ENCODE results near the gene NAA10.
A peak's percentile ranks its signal among the peaks of the same experiment; 100 is the strongest.

NAA10 gene

DNA sequence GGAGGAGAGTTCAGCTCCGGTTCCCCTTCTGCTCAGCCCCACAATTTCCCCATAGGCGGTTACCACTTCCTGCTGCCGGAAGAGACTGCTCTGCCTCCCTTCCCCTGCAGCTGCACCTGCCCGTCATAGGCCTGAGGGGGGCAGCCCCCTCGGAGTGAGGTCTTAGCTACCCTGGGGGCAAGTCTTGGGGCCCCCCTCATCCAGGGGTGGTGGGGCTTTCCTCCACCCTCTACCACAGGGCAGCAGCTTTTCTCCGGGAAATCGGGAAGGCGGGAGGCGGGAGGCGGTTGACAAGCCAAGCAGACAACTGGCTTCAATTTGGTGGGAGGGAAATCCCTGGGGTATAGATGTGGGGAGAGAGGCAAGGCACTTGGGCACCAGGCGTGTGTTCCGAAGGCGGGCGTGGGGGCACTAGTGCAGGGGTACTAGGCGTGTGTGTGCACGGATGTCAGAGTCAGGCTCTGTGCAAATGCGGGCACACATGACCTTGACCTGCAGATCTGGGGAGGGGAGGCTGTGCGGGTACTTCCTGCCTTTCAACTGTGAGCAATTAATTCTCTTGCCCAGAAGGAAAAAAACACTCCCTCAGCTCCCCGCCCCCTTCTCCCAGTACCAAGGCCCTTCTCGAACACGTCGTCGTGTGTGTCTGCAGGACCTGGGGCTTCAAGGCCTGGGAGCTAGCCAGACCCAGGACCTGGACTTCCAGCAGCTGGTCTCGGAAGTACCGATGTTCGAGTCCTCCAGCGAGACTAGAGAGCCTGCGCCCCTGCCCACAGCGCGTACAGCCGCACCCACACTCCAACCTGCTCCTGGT lies 7.8 kb downstream of the NAA10 start:
- Histone ChIP-seq H3K9me3 (ENCODE audit: insufficient read depth, low read depth, low read length) (no peaks in the 10 kb centered on the region), H3K4me3 (ENCODE audit: low read length, poor library complexity, severe bottlenecking) (peak overlapping the region; percentile 98), H3K36me3 (ENCODE audit: insufficient read depth, low read length) (no peaks in the 10 kb centered on the region), H3K4me2 (ENCODE audit: low read depth, low read length, poor library complexity, severe bottlenecking) (peak overlapping the region; percentile 84), H3K9me2 (replicated peaks; ENCODE audit: low read depth, low read length) (no peaks in the 10 kb centered on the region), H2AFZ (ENCODE audit: low read length) (no peak overlapping the region), H4K20me1 (ENCODE audit: insufficient read depth, low read length, poor library complexity, severe bottlenecking) (peaks cover 9% of the 10 kb centered on the region), H3K9ac (ENCODE audit: low read depth, low read length, poor library complexity, severe bottlenecking) (peak overlapping the region; percentile 100), H3K27me3 (ENCODE audit: insufficient read depth, low read length, poor library complexity, severe bottlenecking) (no peaks in the 10 kb centered on the region), H3F3A (ENCODE audit: low read depth) (peaks cover 7% of the 10 kb centered on the region; the same call in 1 of the 2 replicates), H3K79me2 (ENCODE audit: insufficient read depth, low read length) (peaks cover 59% of the 10 kb centered on the region), H3K4me1 (ENCODE audit: insufficient read depth, low read length, poor library complexity, severe bottlenecking) (peaks cover 11% of the 10 kb centered on the region)
- no peak for TF ChIP-seq EZH2phosphoT487 (IDR thresholded peaks at IDR 0.05; ENCODE audit: borderline replicate concordance)
- TF ChIP-seq, protein P1, sequence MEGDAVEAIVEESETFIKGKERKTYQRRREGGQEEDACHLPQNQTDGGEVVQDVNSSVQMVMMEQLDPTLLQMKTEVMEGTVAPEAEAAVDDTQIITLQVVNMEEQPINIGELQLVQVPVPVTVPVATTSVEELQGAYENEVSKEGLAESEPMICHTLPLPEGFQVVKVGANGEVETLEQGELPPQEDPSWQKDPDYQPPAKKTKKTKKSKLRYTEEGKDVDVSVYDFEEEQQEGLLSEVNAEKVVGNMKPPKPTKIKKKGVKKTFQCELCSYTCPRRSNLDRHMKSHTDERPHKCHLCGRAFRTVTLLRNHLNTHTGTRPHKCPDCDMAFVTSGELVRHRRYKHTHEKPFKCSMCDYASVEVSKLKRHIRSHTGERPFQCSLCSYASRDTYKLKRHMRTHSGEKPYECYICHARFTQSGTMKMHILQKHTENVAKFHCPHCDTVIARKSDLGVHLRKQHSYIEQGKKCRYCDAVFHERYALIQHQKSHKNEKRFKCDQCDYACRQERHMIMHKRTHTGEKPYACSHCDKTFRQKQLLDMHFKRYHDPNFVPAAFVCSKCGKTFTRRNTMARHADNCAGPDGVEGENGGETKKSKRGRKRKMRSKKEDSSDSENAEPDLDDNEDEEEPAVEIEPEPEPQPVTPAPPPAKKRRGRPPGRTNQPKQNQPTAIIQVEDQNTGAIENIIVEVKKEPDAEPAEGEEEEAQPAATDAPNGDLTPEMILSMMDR (conservative IDR thresholded peaks at IDR 0.05; ENCODE audit: low read length): no peak

DNA sequence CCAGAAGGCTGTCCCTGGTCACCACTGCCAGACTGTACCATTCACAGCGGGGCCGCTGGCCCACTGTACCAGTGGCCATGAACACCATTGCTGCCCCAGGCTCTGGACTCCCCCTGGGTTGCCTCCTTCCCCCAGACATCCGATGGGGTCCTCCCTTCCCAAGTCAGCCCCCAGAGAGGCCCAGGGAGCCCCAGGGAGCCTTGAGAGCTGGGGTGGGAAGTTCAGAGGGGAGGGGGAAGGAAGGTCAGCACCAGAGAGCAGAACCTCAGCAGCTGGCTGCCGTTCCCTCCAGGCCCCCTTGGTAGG lies 8.3 kb downstream of the NAA10 start:
- Histone ChIP-seq H3K9me2 (replicated peaks; ENCODE audit: low read depth, low read length) (no peaks in the 10 kb centered on the region), H3K27me3 (ENCODE audit: insufficient read depth, low read length, poor library complexity, severe bottlenecking) (no peaks in the 10 kb centered on the region), H3K79me2 (ENCODE audit: insufficient read depth, low read length) (peaks cover 59% of the 10 kb centered on the region), H3F3A (ENCODE audit: low read depth) (peaks cover 7% of the 10 kb centered on the region; the same call in 1 of the 2 replicates), H3K36me3 (ENCODE audit: insufficient read depth, low read length) (no peaks in the 10 kb centered on the region), H3K9ac (ENCODE audit: low read depth, low read length, poor library complexity, severe bottlenecking) (peak overlapping the region; percentile 100), H2AFZ (ENCODE audit: low read length) (no peak overlapping the region), H3K4me1 (ENCODE audit: insufficient read depth, low read length, poor library complexity, severe bottlenecking) (peaks cover 11% of the 10 kb centered on the region), H4K20me1 (ENCODE audit: insufficient read depth, low read length, poor library complexity, severe bottlenecking) (peaks cover 11% of the 10 kb centered on the region), H3K4me3 (ENCODE audit: low read length, poor library complexity, severe bottlenecking) (peak overlapping the region; percentile 98), H3K9me3 (ENCODE audit: insufficient read depth, low read depth, low read length) (no peaks in the 10 kb centered on the region), H3K4me2 (ENCODE audit: low read depth, low read length, poor library complexity, severe bottlenecking) (peak overlapping the region; percentile 84)
- no peak for TF ChIP-seq EZH2phosphoT487 (IDR thresholded peaks at IDR 0.05; ENCODE audit: borderline replicate concordance)
- TF ChIP-seq, protein P1 (conservative IDR thresholded peaks at IDR 0.05; ENCODE audit: low read length): no peak

DNA sequence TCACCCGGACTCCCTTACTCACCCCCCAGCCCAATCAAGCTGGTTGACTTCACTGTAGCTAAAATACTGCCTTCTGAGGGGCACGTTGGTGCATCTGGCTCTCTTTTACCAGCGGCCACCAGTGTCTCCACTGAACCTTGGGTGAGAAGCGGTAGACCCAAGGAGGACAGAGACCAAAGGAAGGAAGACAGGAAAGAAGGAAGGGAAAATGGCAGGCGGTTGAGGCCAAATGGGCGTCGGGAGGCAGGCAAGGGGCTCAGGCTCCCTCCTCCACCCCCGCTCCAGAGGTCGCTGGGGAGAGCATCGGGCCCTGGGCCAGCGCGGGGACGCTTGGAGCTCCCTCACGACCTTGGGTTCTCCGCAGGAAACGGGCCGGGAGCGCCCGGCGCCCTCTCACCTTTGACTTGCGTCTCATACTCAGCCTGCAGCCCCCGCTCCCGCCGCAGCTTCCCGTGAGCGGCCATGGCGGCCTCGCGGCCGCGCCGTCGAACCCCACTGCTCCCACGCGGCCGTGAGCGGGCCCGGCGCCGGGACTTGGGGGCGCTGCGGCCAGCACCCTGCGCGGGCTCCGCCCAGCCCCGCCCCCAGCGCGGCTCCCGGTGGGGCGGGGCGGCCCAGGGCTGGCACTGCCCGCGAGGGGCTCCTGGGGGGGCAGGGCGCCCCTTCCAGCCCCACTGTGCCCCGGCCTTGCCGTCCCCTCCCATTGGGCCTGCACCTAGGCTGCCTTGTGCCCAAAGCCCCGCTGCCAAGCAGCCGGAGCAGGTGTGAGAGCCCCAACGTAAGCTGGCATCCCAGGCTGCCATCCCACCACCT lies 8.9 kb downstream of the NAA10 start, which contains the start of gene ARHGAP4:
ARHGAP4 (minus strand) TSS at position 526 of the 813 bp plus-strand sequence; CDS start at position 464, 62 bp downstream.
- Histone ChIP-seq H3K79me2 (ENCODE audit: insufficient read depth, low read length) (peaks cover 59% of the 10 kb centered on the region), H2AFZ (ENCODE audit: low read length) (no peak within 1 kb of the TSS), H3F3A (ENCODE audit: low read depth) (peaks cover 7% of the 10 kb centered on the region; the same call in 1 of the 2 replicates), H3K4me3 (ENCODE audit: low read length, poor library complexity, severe bottlenecking) (peak within 1 kb of the TSS; percentile 98), H3K9ac (ENCODE audit: low read depth, low read length, poor library complexity, severe bottlenecking) (peak within 1 kb of the TSS; percentile 100), H3K4me1 (ENCODE audit: insufficient read depth, low read length, poor library complexity, severe bottlenecking) (peaks cover 11% of the 10 kb centered on the region), H3K9me3 (ENCODE audit: insufficient read depth, low read depth, low read length) (no peaks in the 10 kb centered on the region), H3K36me3 (ENCODE audit: insufficient read depth, low read length) (no peaks in the 10 kb centered on the region), H4K20me1 (ENCODE audit: insufficient read depth, low read length, poor library complexity, severe bottlenecking) (peaks cover 11% of the 10 kb centered on the region), H3K4me2 (ENCODE audit: low read depth, low read length, poor library complexity, severe bottlenecking) (peak within 1 kb of the TSS; percentile 84), H3K9me2 (replicated peaks; ENCODE audit: low read depth, low read length) (no peaks in the 10 kb centered on the region), H3K27me3 (ENCODE audit: insufficient read depth, low read length, poor library complexity, severe bottlenecking) (no peaks in the 10 kb centered on the region)
- TF ChIP-seq, protein P1 (conservative IDR thresholded peaks at IDR 0.05; ENCODE audit: low read length): no peak
- no peak for TF ChIP-seq EZH2phosphoT487 (IDR thresholded peaks at IDR 0.05; ENCODE audit: borderline replicate concordance)

All from Loucy (cell line).